H1 (cell line): Measurements from ENCODE around the gene AGPAT2. TPM values are rescaled to one million over a fixed set of nuclear protein-coding genes. Genes with fewer than 3 reads are reported as not detected.

Experiments used
- CTCF ChIA-PET: fragments of 300-600 bp; sonication (Branson Sonifier 250); formaldehyde crosslinking; loops from one replicate; lab custom pipeline; 2021; ENCODE audit not compliant: partially characterized antibody; lab: Charles Lee
- POLR2A ChIA-PET: fragments of 300-600 bp; sonication (Branson Sonifier 250); formaldehyde crosslinking; loops from one replicate; lab custom pipeline; 2021; ENCODE audit warnings: inconsistent platforms; ENCODE audit not compliant: partially characterized antibody; lab: Charles Lee
- DNase-seq, 2 experiments: peaks; one replicate each; pipeline versions ENCODE4 v3.0.0 to v3.0.0-alpha.2; 2010 to 2022; ENCODE audit warnings: low spot score in 2 of 2, low read depth in 1 of 2, mixed read lengths in 1 of 2
- FAIRE-seq: peaks from 2 replicates; lab custom pipeline; 2011; peaks lifted over from hg19 to GRCh38; lab: Jason Lieb, UNC
- H2AFZ ChIP-seq: 2 replicates; pipeline ENCODE4 v1.8.1; 2012; ENCODE audit warnings: low read length, inconsistent platforms
- H2AK5ac ChIP-seq: 2 replicates; pipeline ENCODE4 v1.6.1; 2013; ENCODE audit warnings: low read depth, low read length
- H2BK120ac ChIP-seq: replicated peaks from 2 replicates; pipeline ENCODE3; 2013; ENCODE audit warnings: low read depth, low read length, inconsistent platforms
- H2BK12ac ChIP-seq: 2 replicates; pipeline ENCODE4 v1.6.1; 2013; ENCODE audit warnings: low read depth, low read length
- H2BK15ac ChIP-seq: 2 replicates; pipeline ENCODE4 v1.6.1; 2013; ENCODE audit warnings: low read length
- H2BK20ac ChIP-seq: 2 replicates; pipeline ENCODE4 v1.6.1; 2013; ENCODE audit warnings: low read length
- H2BK5ac ChIP-seq: 2 replicates; pipeline ENCODE4 v1.6.1; 2013; ENCODE audit warnings: low read depth, low read length
- H3K14ac ChIP-seq: 2 replicates; pipeline ENCODE4 v1.6.1; 2013; ENCODE audit warnings: inconsistent platforms; ENCODE audit not compliant: insufficient read length
- H3K18ac ChIP-seq: 2 replicates; pipeline ENCODE4 v1.6.1; 2013; ENCODE audit warnings: low read length; ENCODE audit errors: extremely low read depth
- H3K23ac ChIP-seq: 2 replicates; pipeline ENCODE4 v1.6.1; 2013; ENCODE audit warnings: inconsistent platforms; ENCODE audit not compliant: insufficient read length
- H3K23me2 ChIP-seq: 2 replicates; pipeline ENCODE4 v1.6.1; 2013; ENCODE audit warnings: low read depth, low read length
- H3K27ac ChIP-seq: 2 replicates; pipeline ENCODE4 v1.6.1; 2011; ENCODE audit warnings: low read depth, low read length, inconsistent platforms
- H3K27me3 ChIP-seq, 4 experiments: replicated peaks in 1 of 4; 1 replicate in 1 of 4; 2 replicates in 3 of 4; pipeline versions ENCODE4 v1.6.1 to v1.8.1; 2011 to 2013; ENCODE audit warnings: low read length in 3 of 4, mild to moderate bottlenecking in 3 of 4, inconsistent platforms in 2 of 4, mixed read lengths in 2 of 4, moderate library complexity in 1 of 4; ENCODE audit not compliant: control insufficient read depth in 3 of 4, insufficient read depth in 3 of 4; ENCODE audit errors: extremely low read depth in 1 of 4
- H3K36me3 ChIP-seq, 4 experiments: 2 replicates each; pipeline versions ENCODE4 v1.6.1 to v1.8.1; 2011 to 2013; ENCODE audit warnings: mild to moderate bottlenecking in 4 of 4, low read length in 3 of 4, moderate library complexity in 2 of 4, control low read depth in 1 of 4, inconsistent platforms in 1 of 4; ENCODE audit not compliant: insufficient read depth in 4 of 4, control insufficient read depth in 2 of 4
- H3K4ac ChIP-seq: replicated peaks from 2 replicates; pipeline ENCODE3; 2013; ENCODE audit warnings: low read length, low read depth, mixed read lengths, inconsistent platforms; ENCODE audit not compliant: insufficient read length
- H3K4me1 ChIP-seq, 4 experiments: replicated peaks in 1 of 4; 1 replicate in 1 of 4; 2 replicates in 3 of 4; pipeline versions ENCODE4 v1.6.1 to v1.8.1; 2011 to 2013; ENCODE audit warnings: low read length in 3 of 4, inconsistent platforms in 2 of 4, mixed read lengths in 1 of 4; ENCODE audit not compliant: insufficient read depth in 4 of 4, control insufficient read depth in 3 of 4
- H3K4me2 ChIP-seq, 2 experiments: 2 replicates each; pipeline versions ENCODE4 v1.6.1 to v1.8.1; 2011 to 2013; ENCODE audit warnings: low read depth in 2 of 2, low read length in 2 of 2, control low read depth in 1 of 2, inconsistent platforms in 1 of 2, mild to moderate bottlenecking in 1 of 2; ENCODE audit not compliant: insufficient read depth in 1 of 2
- H3K4me3 ChIP-seq, 4 experiments: fragments of 200-600, 300-600 bp in 1 of 4; sonication (generic), shearing (Covaris generic), sonication (Bioruptor Twin) in 1 of 4; 2 replicates each; pipeline versions ENCODE4 v1.5.1 to v1.8.1; 2011 to 2016; ENCODE audit warnings: low read length in 4 of 4, low read depth in 3 of 4, control low read depth in 2 of 4, inconsistent platforms in 2 of 4, mild to moderate bottlenecking in 2 of 4, mixed read lengths in 1 of 4, moderate library complexity in 1 of 4; ENCODE audit not compliant: insufficient read depth in 2 of 4; ENCODE audit errors: extremely low read depth in 1 of 4
- H3K56ac ChIP-seq: replicated peaks from 2 replicates; pipeline ENCODE3; 2013; ENCODE audit warnings: low read depth, mild to moderate bottlenecking, mixed read lengths, low read length, inconsistent platforms; ENCODE audit not compliant: insufficient read length
- H3K79me1 ChIP-seq: 2 replicates; pipeline ENCODE4 v1.6.1; 2013; ENCODE audit warnings: low read depth, low read length, control low read depth
- H3K79me2 ChIP-seq, 2 experiments: 2 replicates each; pipeline versions ENCODE4 v1.6.1 to v1.8.1; 2012 to 2013; ENCODE audit warnings: low read length in 2 of 2, mild to moderate bottlenecking in 2 of 2, inconsistent platforms in 1 of 2; ENCODE audit not compliant: insufficient read depth in 2 of 2, control insufficient read depth in 1 of 2
- H3K9ac ChIP-seq, 4 experiments: replicated peaks in 1 of 4; 1 replicate in 1 of 4; 2 replicates in 3 of 4; pipeline versions ENCODE4 v1.6.1 to v1.8.1; 2011 to 2013; ENCODE audit warnings: low read depth in 3 of 4, low read length in 3 of 4, control low read depth in 2 of 4, mild to moderate bottlenecking in 2 of 4, moderate library complexity in 2 of 4, inconsistent platforms in 1 of 4; ENCODE audit errors: extremely low read depth in 1 of 4
- H3K9me3 ChIP-seq, 2 experiments: 2 replicates each; pipeline versions ENCODE4 v1.6.1 to v1.8.1; 2012 to 2013; ENCODE audit warnings: mild to moderate bottlenecking in 2 of 2, moderate library complexity in 2 of 2, control low read depth in 1 of 2, inconsistent platforms in 1 of 2, low read depth in 1 of 2, low read length in 1 of 2, mixed read lengths in 1 of 2; ENCODE audit not compliant: insufficient read depth in 2 of 2
- H4K20me1 ChIP-seq, 2 experiments: replicated peaks in 1 of 2; 2 replicates each; pipeline versions ENCODE3 to v1.8.1; 2011 to 2013; ENCODE audit warnings: inconsistent platforms in 2 of 2, low read length in 2 of 2, mild to moderate bottlenecking in 1 of 2; ENCODE audit not compliant: insufficient read depth in 2 of 2, control insufficient read depth in 1 of 2
- H4K5ac ChIP-seq: 2 replicates; pipeline ENCODE4 v1.6.1; 2013; ENCODE audit warnings: low read length, low read depth, mixed read lengths, inconsistent platforms; ENCODE audit not compliant: insufficient read length
- H4K8ac ChIP-seq: 2 replicates; pipeline ENCODE4 v1.8.0; 2013; ENCODE audit warnings: mild to moderate bottlenecking, moderate library complexity, low read length, inconsistent platforms; ENCODE audit not compliant: insufficient read depth; ENCODE audit errors: extremely low read depth
- H4K91ac ChIP-seq: replicated peaks from 2 replicates; pipeline ENCODE3; 2013; ENCODE audit warnings: low read length, mixed read lengths, inconsistent platforms; ENCODE audit not compliant: insufficient read length
- ATF3 ChIP-seq: IDR thresholded peaks from 2 replicates; pipeline ENCODE4 v1.6.1; 2011; ENCODE audit warnings: low read depth, mild to moderate bottlenecking, low read length; ENCODE audit not compliant: insufficient read depth
- HDAC6 ChIP-seq: IDR thresholded peaks from one replicate; pipeline ENCODE4 v1.7.1; 2012; ENCODE audit warnings: low read depth, mild to moderate bottlenecking, inconsistent platforms, low read length, moderate library complexity
- KDM1A ChIP-seq: fragments of 200-600, 300-600 bp; sonication (generic); IDR thresholded peaks from 2 replicates; pipeline ENCODE4 v1.7.1; 2016; ENCODE audit warnings: mild to moderate bottlenecking, low read length, borderline replicate concordance
- SP2 ChIP-seq: IDR thresholded peaks from 2 replicates; pipeline ENCODE4 v1.6.1; 2012; ENCODE audit warnings: mild to moderate bottlenecking, low read length, inconsistent platforms
- WGBS, 2 experiments: shearing (Covaris generic) in 1 of 2; methylation state at CpG; one replicate each; pipeline versions ENCODE4 v1.1.6 to v1.1.7; 2013 to 2015; ENCODE audit warnings: low lambda C conversion rate in 2 of 2, mixed read lengths in 2 of 2, inconsistent platforms in 1 of 2, low coverage in 1 of 2, missing lambda C conversion rate in 1 of 2; ENCODE audit not compliant: insufficient replicate concordance in 2 of 2, insufficient coverage in 1 of 2, insufficient read length in 1 of 2; ENCODE audit errors: extremely low coverage in 1 of 2, missing lambda C conversion rate in 1 of 2; 5-methylcytosine and 5-hydroxymethylcytosine counted together
- polyA plus RNA-seq, 7 experiments: library from polyadenylated mRNA; depleted of rRNA in 3 of 7; stranded (reverse) in 5 of 7; unstranded in 2 of 7; fragments of >200 nt in 5 of 7; fragments of 200-250 nt in 2 of 7; gene quantifications; 1 replicate in 5 of 7; 2 replicates in 1 of 7; 4 replicates in 1 of 7; pipeline versions ENCODE4 v1.2.1 to v1.2.3, GENCODE V29; 2011 to 2013; ENCODE audit warnings: missing spikeins in 2 of 7, mixed read lengths in 2 of 7
- total RNA-seq: library from RNA; stranded (reverse); fragmentation: NEBNext Ultra II Directional; extraction: Animal tissue kit (Norgen Biotek cat#: 25700); gene quantifications from 2 replicates; pipeline ENCODE4 v1.2.1, GENCODE V29; 2021

AGPAT2 gene
- total and polyA plus RNA-seq, 2 of the 8 experiments (the other 6 are each of a cell fraction or from before 2014, with no cell fraction given), result 31.6 to 37.6 TPM

GRCh38 chr9:136655536-136656182, 31.6 kb downstream of the AGPAT2 start:
- POLR2A ChIA-PET, result interaction anchor here (0.7 to 1.5 kb wide), 2 partner anchors 9 to 256 kb away, joined by 3 to 4 read pairs; no protein-coding TSS in a partner anchor
- CTCF ChIA-PET, result interaction anchor here (1.0 to 3.4 kb wide), 6 partner anchors 12 to 135 kb away, joined by 4 to 16 read pairs (median 6); no protein-coding TSS in a partner anchor

More at GRCh38 chr9:136655536-136656182, 31.6 kb downstream of the AGPAT2 start:
- Histone ChIP-seq H3K14ac (no peak overlapping the region), H3K4ac (peak overlapping the region; percentile 85), H3K79me1 (no peaks in the 10 kb centered on the region), H4K20me1 (peaks cover 0 to 1% of the 10 kb centered on the region in 2 experiments), H2BK12ac (peak overlapping the region; percentile 55; the same call in 1 of the 2 replicates), H3K4me3 (no peak overlapping the region), H3K4me2 (no peak overlapping the region), H3K79me2 (no peaks in the 10 kb centered on the region), H3K23me2 (no peaks in the 10 kb centered on the region), H2BK15ac (0 out of 2 replicates have a peak overlapping the region, but pooled peaks have one; percentile 65), H3K4me1 (no peaks in the 10 kb centered on the region), H2BK120ac (no peak overlapping the region), H3K27me3 (no peaks in the 10 kb centered on the region; a peak in 1 of 7 replicates), H2BK5ac (no peak overlapping the region), H3K9ac (no peak overlapping the region), H4K8ac (no peak overlapping the region), H3K18ac (no peak overlapping the region), H2BK20ac (no peak overlapping the region; the same call in 1 of the 2 replicates), H3K56ac (no peak overlapping the region), H3K9me3 (no peaks in the 10 kb centered on the region), H3K27ac (no peak overlapping the region), H4K91ac (peak overlapping the region; percentile 65), H3K23ac (no peak overlapping the region), H2AK5ac (peak overlapping the region; percentile 66; the same call in 1 of the 2 replicates), H3K36me3 (no peaks in the 10 kb centered on the region), H4K5ac (no peak overlapping the region), H2AFZ (no peak overlapping the region)
- FAIRE-seq (no peak), DNase-seq (no peak)
- TF ChIP-seq KDM1A, result no peak
- no peak for TF ChIP-seq ATF3
- TF ChIP-seq HDAC6, result no peak
- no peak for TF ChIP-seq SP2
- 81% methylated on average over 14 of the region's 18 CpGs; no CpG with 5 or more reads in 1 of the 2 experiments for WGBS, 2 experiments
